ENCODE data around the gene PHETA1.

GRCh38 chr12:111417784-111418593, 49.1 kb upstream of the PHETA1 start:
- no peak for TF ChIP-seq POLR2A (IDR thresholded peaks at IDR 0.05)
- TF ChIP-seq, protein P1, sequence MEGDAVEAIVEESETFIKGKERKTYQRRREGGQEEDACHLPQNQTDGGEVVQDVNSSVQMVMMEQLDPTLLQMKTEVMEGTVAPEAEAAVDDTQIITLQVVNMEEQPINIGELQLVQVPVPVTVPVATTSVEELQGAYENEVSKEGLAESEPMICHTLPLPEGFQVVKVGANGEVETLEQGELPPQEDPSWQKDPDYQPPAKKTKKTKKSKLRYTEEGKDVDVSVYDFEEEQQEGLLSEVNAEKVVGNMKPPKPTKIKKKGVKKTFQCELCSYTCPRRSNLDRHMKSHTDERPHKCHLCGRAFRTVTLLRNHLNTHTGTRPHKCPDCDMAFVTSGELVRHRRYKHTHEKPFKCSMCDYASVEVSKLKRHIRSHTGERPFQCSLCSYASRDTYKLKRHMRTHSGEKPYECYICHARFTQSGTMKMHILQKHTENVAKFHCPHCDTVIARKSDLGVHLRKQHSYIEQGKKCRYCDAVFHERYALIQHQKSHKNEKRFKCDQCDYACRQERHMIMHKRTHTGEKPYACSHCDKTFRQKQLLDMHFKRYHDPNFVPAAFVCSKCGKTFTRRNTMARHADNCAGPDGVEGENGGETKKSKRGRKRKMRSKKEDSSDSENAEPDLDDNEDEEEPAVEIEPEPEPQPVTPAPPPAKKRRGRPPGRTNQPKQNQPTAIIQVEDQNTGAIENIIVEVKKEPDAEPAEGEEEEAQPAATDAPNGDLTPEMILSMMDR (IDR thresholded peaks at IDR 0.05) = no peak
